AG10803 (cell line): Measurements from ENCODE around the gene ST6GALNAC4.

Experiments used
- DNase-seq: peaks from one replicate; pipeline ENCODE4 v3.0.0; 2010; ENCODE audit warnings: low read depth
- H3K4me3 ChIP-seq: 2 replicates; pipeline ENCODE4 v1.5.1; 2011; ENCODE audit warnings: mild to moderate bottlenecking, low read length, control low read depth
- CTCF ChIP-seq: conservative IDR thresholded peaks from 2 replicates; pipeline ENCODE4 v1.5.1; 2011; ENCODE audit warnings: mild to moderate bottlenecking, low read length, control low read depth, inconsistent platforms

ST6GALNAC4 gene

GRCh38 chr9:127893392-127893791 is 23.4 kb downstream of the ST6GALNAC4 start:
- no peak for DNase-seq
- no peak overlapping the region for H3K4me3 ChIP-seq
- no peak for TF ChIP-seq CTCF

GRCh38 chr9:127892831-127893230 is 24.0 kb downstream of the ST6GALNAC4 start:
- TF ChIP-seq CTCF: no peak
- no peak for DNase-seq
- H3K4me3 ChIP-seq: no peak overlapping the region

DNA sequence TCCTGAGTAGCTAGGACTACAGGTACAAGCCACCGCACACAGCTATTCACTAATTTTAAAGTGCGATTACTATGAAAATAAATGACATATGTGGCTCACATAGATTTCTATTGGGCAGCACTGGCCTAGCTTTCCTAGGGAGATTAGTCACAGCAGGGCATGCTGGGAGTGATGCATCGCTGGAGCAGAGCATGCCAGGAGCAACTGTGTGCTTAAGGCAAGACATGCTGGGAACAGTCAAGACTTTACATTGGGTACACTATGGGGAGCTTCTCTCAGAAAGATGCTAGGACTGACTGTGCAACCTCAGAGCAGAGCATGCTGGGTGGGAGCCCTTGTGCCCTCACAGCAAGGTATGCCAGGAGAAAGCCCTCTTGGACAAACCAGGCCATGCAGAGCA is 26.8 kb downstream of the ST6GALNAC4 start:
- no peak overlapping the region for H3K4me3 ChIP-seq

DNA sequence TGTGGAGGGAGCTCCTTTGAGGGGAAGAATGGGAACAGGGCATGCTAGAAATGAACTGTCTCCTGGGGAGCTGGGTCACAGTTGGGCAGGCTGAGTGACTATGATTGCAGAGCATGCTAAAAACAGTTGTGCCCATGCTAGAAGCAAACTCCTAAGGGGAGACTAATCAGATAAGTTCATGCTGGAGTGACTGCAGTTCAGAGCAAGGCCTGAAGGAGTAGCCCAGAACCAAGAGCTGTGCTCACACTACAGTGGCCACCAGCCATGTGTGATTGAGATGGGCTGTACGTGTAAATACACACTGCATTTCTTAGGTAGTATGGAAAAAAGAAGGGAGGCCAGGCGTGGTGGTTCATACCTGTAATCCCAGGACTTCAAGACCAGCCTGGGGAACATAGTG is 29.0 kb downstream of the ST6GALNAC4 start:
- no peak for DNase-seq
- TF ChIP-seq CTCF: no peak; the same call in 1 of the 2 replicates
- no peak overlapping the region for H3K4me3 ChIP-seq

More for the DNA sequence above, 26.8 kb downstream of the ST6GALNAC4 start:
- no peak for DNase-seq
- no peak for TF ChIP-seq CTCF

DNA sequence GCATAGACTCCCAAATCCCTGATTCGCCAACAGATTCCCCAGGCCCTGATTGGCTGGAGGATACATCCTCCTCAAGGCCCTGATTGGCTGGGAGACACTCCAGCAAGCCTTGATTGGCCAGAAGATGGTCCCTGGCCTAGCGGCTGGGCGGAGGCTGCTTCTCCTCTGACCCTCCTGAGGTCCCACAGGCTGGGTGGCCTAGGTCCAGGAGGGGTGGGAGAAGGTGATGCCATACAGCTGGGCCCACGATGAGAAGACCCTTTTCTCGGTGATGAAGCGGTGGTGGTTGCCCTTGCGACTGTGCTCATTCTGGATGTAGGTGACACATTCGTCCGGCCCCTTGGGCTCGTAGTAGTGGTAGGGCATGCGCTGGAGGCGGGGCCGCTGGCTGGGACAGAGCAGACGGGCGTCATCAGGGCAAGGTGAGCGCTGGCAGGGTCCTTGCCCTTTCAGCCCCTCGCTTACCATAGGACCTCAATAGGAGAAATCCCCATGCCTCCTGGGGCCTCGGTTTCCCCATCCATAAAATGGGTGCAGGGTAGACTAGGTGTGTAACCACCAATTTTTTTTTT is 30.4 kb downstream of the ST6GALNAC4 start:
- DNase-seq: no peak

DNA sequence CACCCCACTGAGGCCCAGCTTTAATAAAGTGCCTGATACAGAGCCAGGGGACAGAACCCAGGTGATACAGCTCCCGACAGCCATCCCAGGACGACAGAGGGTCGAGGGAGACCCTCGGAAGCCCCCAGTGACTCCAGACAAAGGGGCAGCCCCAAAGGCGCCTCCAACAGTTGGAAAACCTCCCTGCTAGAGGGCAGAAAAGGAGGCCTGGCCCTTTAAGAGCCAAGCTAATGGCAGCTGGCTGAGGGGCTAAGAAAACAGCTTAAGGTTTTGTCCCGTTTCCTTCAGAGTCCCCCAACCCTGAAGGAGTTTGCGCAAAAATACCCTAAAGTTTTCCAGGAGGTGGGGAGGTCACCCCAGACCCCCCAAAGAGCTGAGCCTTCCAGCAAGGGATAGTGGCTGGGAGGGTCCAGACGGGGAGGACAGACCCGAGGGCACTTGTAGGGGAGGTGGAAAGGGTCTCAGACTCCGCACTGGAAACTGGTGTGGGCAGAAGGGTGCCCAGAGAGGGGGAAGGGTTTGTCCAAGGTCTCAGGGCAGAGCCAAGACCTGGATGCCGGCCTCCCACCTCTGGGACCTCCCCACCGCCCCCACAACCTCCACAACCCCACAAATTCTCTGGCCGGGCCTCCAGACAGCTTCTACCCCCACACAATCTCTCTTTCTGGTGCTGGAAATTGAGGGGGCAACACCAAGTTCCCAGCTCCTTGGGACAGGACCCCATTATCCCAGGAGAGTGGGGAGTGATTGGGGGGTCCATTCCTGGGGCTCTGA is 31.1 kb downstream of the ST6GALNAC4 start:
- DNase-seq: no peak
- H3K4me3 ChIP-seq: no peak overlapping the region
- no peak for TF ChIP-seq CTCF

More for the DNA sequence above, 30.4 kb downstream of the ST6GALNAC4 start:
- no peak overlapping the region for H3K4me3 ChIP-seq
- TF ChIP-seq CTCF: no peak

DNA sequence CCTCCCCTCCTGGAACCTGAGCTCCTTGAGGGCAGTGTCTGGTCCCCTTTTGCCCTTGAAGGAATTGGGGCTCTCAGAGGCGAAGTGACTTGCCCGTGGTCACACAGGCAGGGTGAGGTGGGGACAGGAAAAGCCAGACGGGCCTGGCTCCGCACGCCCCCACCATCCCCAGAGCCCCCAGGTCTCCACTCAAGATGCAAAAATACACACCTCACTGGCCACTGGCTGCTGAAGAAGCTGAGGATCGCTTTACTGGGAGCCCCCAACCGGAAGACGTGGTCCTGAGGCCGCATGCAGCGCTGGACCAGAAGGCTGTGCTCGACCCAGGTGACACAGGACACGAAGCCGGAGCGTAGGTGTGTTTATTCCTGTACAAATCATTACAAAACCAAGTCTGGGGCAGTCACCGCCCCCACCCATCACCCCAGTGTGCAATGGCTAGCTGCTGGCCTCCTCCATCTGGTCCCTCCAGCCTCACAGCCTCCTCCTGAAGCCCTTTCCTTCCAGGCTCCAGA is 31.8 kb downstream of the ST6GALNAC4 start:
- no peak for DNase-seq
- TF ChIP-seq CTCF: no peak
- no peak overlapping the region for H3K4me3 ChIP-seq
